Activated naive CD4-positive, alpha-beta T cell treated with anti-CD3 and anti-CD28 coated beads, Interleukin-2, amount 50 U/mL, for 24 hours (primary cell): ENCODE measurements around the gene ISLR.

Source experiments
- H3K27ac Mint-ChIP-seq: one replicate; pipeline ENCODE4 v1.8.0; 2021; ENCODE audit warnings: mild to moderate bottlenecking, mixed read lengths
- H3K27me3 Mint-ChIP-seq: one replicate; pipeline ENCODE4 v1.8.0; 2021; ENCODE audit warnings: mixed read lengths
- H3K36me3 Mint-ChIP-seq: one replicate; pipeline ENCODE4 v1.8.0; 2021; ENCODE audit warnings: mixed read lengths
- H3K4me1 Mint-ChIP-seq: one replicate; pipeline ENCODE4 v1.8.0; 2021; ENCODE audit warnings: mixed read lengths
- H3K4me3 Mint-ChIP-seq: one replicate; pipeline ENCODE4 v1.8.0; 2021; ENCODE audit warnings: mild to moderate bottlenecking, mixed read lengths
- H3K9me3 Mint-ChIP-seq: one replicate; pipeline ENCODE4 v1.8.0; 2021; ENCODE audit warnings: mixed read lengths

Gene ISLR

GRCh38 chr15:74176262-74177214 is 3.0 kb downstream of the ISLR start:
- H3K9me3 Mint-ChIP-seq: no peaks in the 10 kb centered on the region
- H3K36me3 Mint-ChIP-seq: no peaks in the 10 kb centered on the region
- H3K4me3 Mint-ChIP-seq: no peak overlapping the region
- no peaks in the 10 kb centered on the region for H3K4me1 Mint-ChIP-seq
- H3K27ac Mint-ChIP-seq: no peak overlapping the region
- no peaks in the 10 kb centered on the region for H3K27me3 Mint-ChIP-seq

DNA sequence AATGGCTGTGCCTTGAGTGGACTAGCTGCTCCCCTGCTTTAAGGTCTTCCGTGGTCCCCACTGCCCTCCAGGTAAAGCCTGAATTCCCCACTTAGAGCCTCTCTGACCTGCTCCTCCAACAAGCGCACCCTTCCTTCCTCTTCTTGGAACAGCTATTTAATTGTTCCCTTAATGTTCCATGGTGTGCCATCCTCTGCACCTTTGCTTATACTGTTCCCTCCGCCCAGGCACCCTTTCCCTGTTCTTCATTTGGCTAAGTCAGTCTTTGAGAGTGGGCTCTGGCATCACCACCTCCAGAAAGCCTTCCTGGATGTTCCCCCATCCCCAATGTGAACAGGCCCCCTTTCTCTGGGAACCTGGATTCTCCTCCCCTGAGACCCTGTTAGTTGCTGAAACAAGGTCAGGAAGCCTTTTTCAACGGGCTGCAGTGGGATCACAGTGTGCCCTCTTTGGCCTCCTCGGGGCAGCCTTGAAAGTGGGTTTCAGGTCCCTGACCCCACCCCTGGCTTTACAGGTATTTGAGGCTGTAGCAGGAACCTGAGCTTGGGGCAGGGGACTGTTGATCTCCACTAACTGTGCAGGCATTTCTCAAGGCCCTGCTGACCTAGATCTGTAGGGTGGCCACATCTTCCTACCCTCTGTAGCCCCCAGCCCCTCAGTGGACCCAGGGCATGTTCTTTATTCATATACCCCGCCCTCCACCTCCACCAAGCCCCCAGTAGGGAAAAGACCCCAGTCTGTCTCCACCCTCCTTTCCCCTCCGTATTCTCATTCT is 5.0 kb downstream of the ISLR start:
- Mint-ChIP-seq H3K4me3 (no peak overlapping the region), H3K27me3 (no peaks in the 10 kb centered on the region), H3K4me1 (no peaks in the 10 kb centered on the region), H3K9me3 (no peaks in the 10 kb centered on the region), H3K27ac (no peak overlapping the region), H3K36me3 (no peaks in the 10 kb centered on the region)

- Mint-ChIP-seq H3K9me3 (no peaks in the 10 kb centered on the region), H3K4me3 (no peak overlapping the region), H3K27ac (peak overlapping the region; percentile 9), H3K27me3 (no peaks in the 10 kb centered on the region), H3K36me3 (no peaks in the 10 kb centered on the region), H3K4me1 (no peaks in the 10 kb centered on the region)
These were observed 5.8 kb downstream of the ISLR start for GRCh38 chr15:74179101-74179841.

GRCh38 chr15:74179983-74180880 is 6.7 kb downstream of the ISLR start:
- Mint-ChIP-seq H3K36me3 (no peaks in the 10 kb centered on the region), H3K27me3 (no peaks in the 10 kb centered on the region), H3K4me3 (no peak overlapping the region), H3K27ac (no peak overlapping the region), H3K9me3 (no peaks in the 10 kb centered on the region), H3K4me1 (no peaks in the 10 kb centered on the region)

GRCh38 chr15:74180881-74181602 is 7.5 kb downstream of the ISLR start:
- Mint-ChIP-seq H3K36me3 (no peaks in the 10 kb centered on the region), H3K9me3 (no peaks in the 10 kb centered on the region), H3K4me1 (no peaks in the 10 kb centered on the region), H3K27ac (no peak overlapping the region), H3K27me3 (no peaks in the 10 kb centered on the region), H3K4me3 (no peak overlapping the region)

- no peaks in the 10 kb centered on the region for H3K36me3 Mint-ChIP-seq
- H3K9me3 Mint-ChIP-seq: no peaks in the 10 kb centered on the region
- no peaks in the 10 kb centered on the region for H3K27me3 Mint-ChIP-seq
- no peak overlapping the region for H3K27ac Mint-ChIP-seq
- no peaks in the 10 kb centered on the region for H3K4me1 Mint-ChIP-seq
- H3K4me3 Mint-ChIP-seq: no peak overlapping the region
These were observed 8.6 kb downstream of the ISLR start for GRCh38 chr15:74182131-74182530.

DNA sequence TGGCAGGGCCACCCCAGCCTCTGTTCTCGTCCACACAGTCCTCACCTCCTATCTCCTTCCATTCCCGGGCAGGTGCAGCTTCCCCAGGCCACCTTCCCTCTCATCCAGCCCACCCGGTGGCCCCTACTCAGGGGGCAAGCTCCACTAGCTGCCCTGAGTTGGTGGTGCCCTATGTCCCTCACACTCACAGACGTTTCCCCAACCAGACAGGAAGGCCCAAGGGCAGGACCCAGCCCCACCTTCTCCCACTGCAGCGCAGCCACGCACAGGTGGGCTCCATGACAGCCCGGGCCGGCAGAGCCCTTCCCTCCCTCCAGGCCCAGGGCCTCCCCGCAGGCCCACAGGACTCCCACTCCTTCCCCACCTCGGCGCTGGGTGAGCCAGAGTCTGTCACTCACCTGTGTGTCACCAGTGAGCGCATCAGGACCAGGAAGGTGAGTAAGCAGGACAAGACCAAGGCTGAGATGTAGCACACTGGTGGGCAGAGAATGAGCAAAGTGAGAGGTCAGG is 11.1 kb downstream of the ISLR start:
- Mint-ChIP-seq H3K27me3 (no peaks in the 10 kb centered on the region), H3K4me1 (no peaks in the 10 kb centered on the region), H3K36me3 (no peaks in the 10 kb centered on the region), H3K27ac (no peak overlapping the region), H3K4me3 (no peak overlapping the region), H3K9me3 (no peaks in the 10 kb centered on the region)

DNA sequence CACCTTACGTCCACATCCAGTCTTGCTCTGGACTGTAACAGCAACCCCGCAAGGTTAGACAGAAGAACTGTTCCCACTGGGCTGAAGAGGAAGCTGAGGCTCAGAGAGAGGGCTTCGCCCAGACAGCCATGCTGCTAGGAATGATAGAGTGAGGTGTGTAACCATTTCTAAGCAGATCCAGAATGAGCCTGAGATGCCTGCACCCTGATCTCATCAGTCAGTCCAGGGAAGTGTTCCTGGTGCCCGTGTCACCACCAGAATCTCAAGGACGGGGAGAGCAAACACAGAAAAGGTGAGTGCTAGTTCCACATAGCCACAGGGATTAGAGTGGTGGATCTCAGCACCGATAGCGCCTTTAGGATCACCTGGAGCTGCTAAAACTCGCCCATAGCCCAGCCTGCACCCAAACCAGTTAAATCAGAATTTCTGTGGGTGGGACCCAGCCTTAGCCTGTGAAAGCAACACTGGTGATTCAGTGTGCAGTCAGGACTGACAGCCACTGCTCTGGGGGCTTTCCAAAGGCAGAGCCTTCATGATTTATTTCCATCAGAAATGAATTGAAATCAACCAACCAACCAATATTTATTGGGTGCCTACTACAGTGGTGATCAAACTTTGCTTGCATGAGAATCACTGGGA is 12.3 kb downstream of the ISLR start:
- no peak overlapping the region for H3K27ac Mint-ChIP-seq
- H3K9me3 Mint-ChIP-seq: no peaks in the 10 kb centered on the region
- H3K27me3 Mint-ChIP-seq: no peaks in the 10 kb centered on the region
- no peaks in the 10 kb centered on the region for H3K36me3 Mint-ChIP-seq
- H3K4me3 Mint-ChIP-seq: no peak overlapping the region
- no peaks in the 10 kb centered on the region for H3K4me1 Mint-ChIP-seq

- Mint-ChIP-seq H3K9me3 (no peaks in the 10 kb centered on the region), H3K27me3 (no peaks in the 10 kb centered on the region), H3K27ac (no peak overlapping the region), H3K4me3 (no peak overlapping the region), H3K4me1 (no peaks in the 10 kb centered on the region), H3K36me3 (no peaks in the 10 kb centered on the region)
These were observed 14.7 kb downstream of the ISLR start for GRCh38 chr15:74188216-74188615.

- Mint-ChIP-seq H3K36me3 (no peaks in the 10 kb centered on the region), H3K4me3 (no peak overlapping the region), H3K27ac (no peak overlapping the region), H3K9me3 (no peaks in the 10 kb centered on the region), H3K27me3 (no peaks in the 10 kb centered on the region), H3K4me1 (no peaks in the 10 kb centered on the region)
These were observed 18.3 kb downstream of the ISLR start for GRCh38 chr15:74191798-74192197.

GRCh38 chr15:74192751-74193150 is 19.2 kb downstream of the ISLR start:
- no peak overlapping the region for H3K27ac Mint-ChIP-seq
- no peaks in the 10 kb centered on the region for H3K27me3 Mint-ChIP-seq
- H3K9me3 Mint-ChIP-seq: no peaks in the 10 kb centered on the region
- H3K4me1 Mint-ChIP-seq: no peaks in the 10 kb centered on the region
- no peak overlapping the region for H3K4me3 Mint-ChIP-seq
- no peaks in the 10 kb centered on the region for H3K36me3 Mint-ChIP-seq

DNA sequence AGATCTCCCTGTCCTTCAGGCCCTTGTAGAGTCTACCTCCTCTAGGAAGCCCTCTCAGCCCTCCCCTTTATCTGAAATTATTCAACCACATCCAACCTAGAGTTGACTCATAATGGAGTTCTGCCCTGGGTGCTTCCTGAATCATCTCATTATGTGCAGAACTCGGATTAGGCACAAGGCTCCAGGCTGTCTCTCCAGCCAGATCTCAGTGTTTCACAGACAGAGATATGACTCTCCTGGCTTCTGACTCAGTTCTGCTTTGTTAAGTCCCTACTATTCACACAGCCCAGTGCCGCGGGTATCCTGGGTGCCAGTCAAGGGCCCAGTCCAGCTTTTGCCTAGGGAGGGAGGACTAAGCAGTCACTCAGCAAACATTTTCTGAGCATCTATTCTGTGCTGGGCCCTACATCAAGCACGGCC is 19.8 kb downstream of the ISLR start:
- Mint-ChIP-seq H3K27me3 (no peaks in the 10 kb centered on the region), H3K9me3 (no peaks in the 10 kb centered on the region), H3K4me3 (no peak overlapping the region), H3K27ac (peak overlapping the region; percentile 19), H3K4me1 (no peaks in the 10 kb centered on the region), H3K36me3 (no peaks in the 10 kb centered on the region)

GRCh38 chr15:74193905-74194304 is 20.4 kb downstream of the ISLR start:
- no peaks in the 10 kb centered on the region for H3K9me3 Mint-ChIP-seq
- no peak overlapping the region for H3K4me3 Mint-ChIP-seq
- no peaks in the 10 kb centered on the region for H3K4me1 Mint-ChIP-seq
- no peaks in the 10 kb centered on the region for H3K36me3 Mint-ChIP-seq
- no peaks in the 10 kb centered on the region for H3K27me3 Mint-ChIP-seq
- H3K27ac Mint-ChIP-seq: no peak overlapping the region
